Cardiac muscle cell (in vitro differentiated cells and primary cell): ENCODE data around the gene RSPH9. TPM values are rescaled to one million over a fixed set of nuclear protein-coding genes. Genes with fewer than 3 reads are reported as not detected.

Experiments used
- DNase-seq, 2 donors: peaks; one replicate each; pipeline versions ENCODE4 v3.0.0 to v3.0.0-alpha.2; 2010 to 2017; ENCODE audit warnings: low read depth in 1 of 2, low spot score in 1 of 2
- H3K27ac ChIP-seq: fragments of 200-600 bp; sonication (generic); 2 replicates; pipeline ENCODE4 v1.5.1; 2016
- H3K27me3 ChIP-seq: fragments of 200-600 bp; sonication (generic); 2 replicates; pipeline ENCODE4 v1.6.0; 2016; ENCODE audit warnings: control low read depth
- H3K36me3 ChIP-seq: fragments of 200-600 bp; sonication (generic); 2 replicates; pipeline ENCODE4 v1.5.1; 2016; ENCODE audit warnings: control low read depth
- H3K4me1 ChIP-seq: fragments of 200-600 bp; sonication (generic); 2 replicates; pipeline ENCODE4 v1.8.1; 2017; ENCODE audit warnings: low read depth, mild to moderate bottlenecking, mixed run types
- H3K4me3 ChIP-seq: fragments of 200-600 bp; sonication (generic); 2 replicates; pipeline ENCODE4 v1.5.1; 2016; ENCODE audit warnings: mild to moderate bottlenecking
- H3K9me3 ChIP-seq: fragments of 200-600 bp; sonication (generic); 2 replicates; pipeline ENCODE4 v1.5.1; 2017; ENCODE audit warnings: low read depth, mild to moderate bottlenecking, control low read depth
- CTCF ChIP-seq: IDR thresholded peaks from 2 replicates; pipeline ENCODE4 v1.5.1; 2012; ENCODE audit warnings: low read depth, mild to moderate bottlenecking, low read length
- polyA plus RNA-seq: library from polyadenylated mRNA; unstranded; fragments of >200 nt; fragmentation: Nextera tagmentation; extraction: Ambion mirVana; gene quantifications from 2 replicates; pipeline ENCODE4 v1.2.1, GENCODE V29; 2016
- total RNA-seq: library from RNA; depleted of rRNA; stranded (reverse); fragments of >200 nt; gene quantifications from 2 replicates; pipeline ENCODE4 v1.2.3, GENCODE V29; 2016

RSPH9 gene
- total and polyA plus RNA-seq, 2 experiments from 2014 or later = 2.9 to 5.8 TPM

GRCh38 chr6:43667245-43668150, 22.7 kb downstream of the RSPH9 start:
- H3K36me3 ChIP-seq = peaks cover 5% of the 10 kb centered on the region
- H3K4me1 ChIP-seq = peaks cover 34% of the 10 kb centered on the region

GRCh38 chr6:43668151-43669028, 23.6 kb downstream of the RSPH9 start:
- no peak overlapping the region for H3K4me3 ChIP-seq
- peak overlapping the region; percentile 86 for H3K27ac ChIP-seq
- peak; percentile 75 for TF ChIP-seq CTCF
- no peaks in the 10 kb centered on the region for H3K9me3 ChIP-seq
- peaks cover 34% of the 10 kb centered on the region for H3K4me1 ChIP-seq
- H3K36me3 ChIP-seq = peaks cover 5% of the 10 kb centered on the region
- H3K27me3 ChIP-seq = no peaks in the 10 kb centered on the region
- peak; percentile 71 to 89 for DNase-seq

More at GRCh38 chr6:43667245-43668150, 22.7 kb downstream of the RSPH9 start:
- Histone ChIP-seq H3K27ac (peak overlapping the region; percentile 79), H3K27me3 (no peaks in the 10 kb centered on the region), H3K9me3 (no peaks in the 10 kb centered on the region), H3K4me3 (no peak overlapping the region)
- peak; percentile 95 for TF ChIP-seq CTCF
- DNase-seq = peak; percentile 77 to 79

GRCh38 chr6:43669050-43669921, 24.4 kb downstream of the RSPH9 start:
- Histone ChIP-seq H3K9me3 (no peaks in the 10 kb centered on the region), H3K27me3 (no peaks in the 10 kb centered on the region), H3K4me1 (peaks cover 34% of the 10 kb centered on the region), H3K36me3 (peaks cover 7% of the 10 kb centered on the region), H3K4me3 (no peak overlapping the region), H3K27ac (peak overlapping the region; percentile 86)
- TF ChIP-seq CTCF = no peak
- peak; percentile 11 to 76 for DNase-seq

- Histone ChIP-seq H3K36me3 (peaks cover 15% of the 10 kb centered on the region), H3K4me1 (peaks cover 34% of the 10 kb centered on the region), H3K27me3 (no peaks in the 10 kb centered on the region), H3K4me3 (no peak overlapping the region), H3K27ac (peak overlapping the region; percentile 86), H3K9me3 (no peaks in the 10 kb centered on the region)
- DNase-seq = peak; percentile 60 to 65
- no peak for TF ChIP-seq CTCF
Observed at GRCh38 chr6:43669922-43670622, 25.2 kb downstream of the RSPH9 start.
